HG03460 (cell line): Measurements from ENCODE around the gene TCERG1.

Experiments
- ATAC-seq: cut with Tn5 transposase; IDR thresholded peaks from one replicate; pipeline ENCODE4 v1.9.1; 2021; ENCODE audit not compliant: unreplicated experiment

The TCERG1 gene

GRCh38 chr5:146446861-146447733, at the start of gene TCERG1:
Gene TCERG1, plus strand, starts transcription at chr5:146447333. Its CDS starts 17 bp downstream, at chr5:146447350.
- peak; percentile 95 for ATAC-seq

GRCh38 chr5:146398826-146399225, 48.3 kb upstream of the TCERG1 start:
- no peak for ATAC-seq

DNA sequence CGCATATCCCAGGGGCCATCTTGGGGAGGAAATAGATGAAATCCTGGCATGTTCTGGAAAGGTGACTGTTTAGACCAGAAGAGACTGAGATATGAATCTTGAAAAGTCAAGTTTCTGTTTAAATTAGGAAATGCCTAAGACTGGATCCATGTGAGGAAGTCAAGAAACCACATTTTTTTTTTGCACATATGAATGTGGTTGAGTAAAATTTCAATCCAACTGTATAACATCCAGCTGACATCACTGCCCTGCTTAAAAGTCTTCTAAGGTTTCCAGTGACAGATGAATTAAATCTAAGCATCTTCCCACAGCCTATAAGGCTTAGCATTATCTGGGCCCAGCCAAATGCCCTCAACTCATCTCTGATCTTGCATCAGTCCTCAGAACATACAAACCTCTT, 47.7 kb upstream of the TCERG1 start:
- ATAC-seq, result no peak

- ATAC-seq, result no peak
Observed at GRCh38 chr5:146400201-146400600, 46.9 kb upstream of the TCERG1 start.

DNA sequence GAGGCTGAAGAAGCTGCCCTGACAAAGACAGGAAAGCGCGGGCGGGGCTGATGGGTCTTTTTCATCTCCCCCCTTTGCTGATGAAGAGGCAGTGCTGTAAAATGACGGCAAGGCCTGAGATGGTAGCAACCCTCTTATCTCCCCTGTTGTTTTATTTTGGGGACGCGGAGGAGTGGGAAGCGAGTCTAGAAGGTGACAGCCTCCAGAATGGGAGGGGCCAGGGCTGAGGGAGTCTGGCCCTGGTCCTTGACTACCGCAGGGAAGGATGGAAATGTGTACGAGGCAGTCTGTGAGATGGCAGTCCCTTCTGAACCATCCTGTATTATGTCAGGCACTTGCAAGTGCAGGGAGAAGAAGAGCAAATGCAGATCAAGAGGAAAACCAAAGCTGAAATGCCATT, 46.1 kb upstream of the TCERG1 start:
- ATAC-seq, result no peak

DNA sequence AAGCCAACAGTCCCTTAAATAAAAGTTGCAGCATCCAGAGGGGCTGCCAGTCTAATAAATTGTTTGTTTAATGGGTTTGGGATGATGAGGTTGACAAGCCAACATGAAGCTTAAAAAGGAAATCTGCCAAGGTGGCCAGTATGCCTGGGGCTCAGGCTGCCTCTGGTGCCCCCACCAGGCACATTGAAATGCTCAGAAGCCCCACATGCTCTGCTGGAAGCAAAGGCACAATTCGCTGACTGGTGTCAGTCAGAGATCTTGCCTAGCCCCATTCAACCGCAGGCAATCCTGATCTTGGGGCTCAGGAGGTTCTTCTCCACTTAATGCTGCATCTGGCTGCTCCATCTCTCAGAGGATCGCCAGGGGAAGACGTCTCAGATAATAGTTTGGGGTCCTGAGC, 44.2 kb upstream of the TCERG1 start:
- no peak for ATAC-seq

- ATAC-seq, result no peak
Observed at GRCh38 chr5:146409054-146409671, 38.0 kb upstream of the TCERG1 start.

- ATAC-seq, result no peak
Observed at GRCh38 chr5:146410272-146410671, 36.9 kb upstream of the TCERG1 start.

DNA sequence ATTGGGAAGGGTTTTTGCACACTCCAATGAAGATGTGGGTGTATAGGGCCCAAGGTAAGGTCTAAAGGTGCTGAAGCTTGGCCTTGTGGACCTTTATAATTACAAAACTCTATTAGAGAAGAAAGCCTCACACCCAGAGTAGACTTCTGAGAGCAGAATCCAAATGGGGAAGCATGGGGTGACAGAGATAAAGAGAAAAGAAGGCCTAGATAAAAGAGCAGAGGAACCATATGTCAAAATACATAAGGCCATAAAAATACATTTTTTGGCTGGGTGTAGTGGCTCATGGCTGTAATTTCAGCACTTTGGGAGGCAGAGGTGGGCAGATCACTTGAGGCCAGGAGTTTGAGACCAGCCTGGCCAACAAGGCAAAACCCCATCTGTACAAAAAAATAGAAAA, 27.4 kb upstream of the TCERG1 start:
- no peak for ATAC-seq

- no peak for ATAC-seq
Observed at GRCh38 chr5:146425023-146425422, 22.1 kb upstream of the TCERG1 start.

DNA sequence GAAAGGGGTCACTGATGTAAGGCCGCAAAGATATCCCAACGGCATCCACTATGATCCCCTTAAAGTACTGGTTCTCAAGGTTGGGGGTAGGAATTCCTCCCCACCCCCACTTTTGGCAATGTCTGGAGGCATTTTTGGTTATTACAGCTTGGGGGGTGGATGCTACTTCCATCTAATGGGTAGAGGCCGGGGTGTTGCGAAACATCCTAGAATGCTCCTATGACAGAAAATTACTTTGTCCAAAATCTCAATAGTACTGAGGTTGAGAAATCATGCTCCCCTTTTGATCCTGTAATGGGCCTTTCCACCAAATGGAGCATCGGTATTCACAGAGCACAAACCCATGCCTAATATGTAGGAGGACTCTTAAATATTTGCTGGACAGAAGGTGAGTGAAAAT, 20.8 kb upstream of the TCERG1 start:
- no peak for ATAC-seq

DNA sequence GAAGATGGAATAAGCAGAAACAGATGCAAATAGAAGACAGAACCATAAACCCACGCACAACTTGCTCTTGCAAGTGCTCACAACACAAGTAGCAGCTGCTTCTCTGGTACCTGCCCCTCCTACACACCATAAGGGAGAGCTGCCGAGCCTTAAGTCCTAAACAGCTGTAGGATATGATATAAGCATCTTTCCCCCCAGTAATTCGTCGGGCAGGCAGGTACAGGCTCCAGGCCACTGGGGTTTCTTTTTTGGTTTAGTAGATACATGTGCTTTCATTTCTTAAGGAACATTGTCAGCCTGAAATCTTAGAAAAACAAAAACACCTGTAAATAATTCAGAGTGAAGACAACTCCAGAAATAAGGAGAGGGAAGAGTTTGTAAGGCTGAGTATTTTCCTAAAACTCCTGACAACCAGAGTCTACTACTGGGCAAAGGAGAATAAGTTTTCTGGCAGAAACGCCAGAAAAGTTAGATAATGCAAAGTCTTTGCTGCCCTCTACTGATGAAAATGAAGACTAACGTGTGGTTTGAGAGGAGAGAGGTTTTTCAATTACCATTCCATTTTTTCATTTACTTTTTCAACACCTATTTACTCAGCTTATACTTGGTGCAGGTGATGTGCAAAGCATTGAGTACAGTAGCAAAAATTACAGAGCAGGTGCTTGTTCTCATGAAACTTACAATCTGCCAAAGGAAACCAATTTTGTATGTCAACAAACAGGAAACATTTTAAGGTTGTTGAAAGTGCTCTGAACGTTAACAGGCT, 20.1 kb upstream of the TCERG1 start:
- no peak for ATAC-seq

GRCh38 chr5:146427619-146427997, 19.5 kb upstream of the TCERG1 start:
- ATAC-seq, result no peak

DNA sequence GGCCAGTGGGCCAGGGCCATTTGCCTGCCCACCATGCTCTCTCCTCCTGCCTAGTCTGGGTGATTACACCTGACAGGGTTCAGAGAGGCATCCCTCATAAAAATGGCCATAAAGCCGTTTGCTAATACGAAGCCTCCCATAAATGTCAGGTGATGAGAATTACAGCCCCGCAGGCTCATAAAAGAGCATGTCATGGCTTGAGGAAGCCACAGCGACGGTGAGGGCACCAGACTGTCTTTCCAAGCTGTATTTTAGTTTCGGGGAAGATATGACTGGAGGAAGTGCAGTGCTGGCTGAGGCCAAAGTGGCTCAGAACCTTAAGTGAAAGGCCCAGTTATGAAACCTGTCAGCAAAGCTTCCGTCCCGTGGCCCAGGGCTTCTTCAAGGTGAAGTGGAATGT, 18.5 kb upstream of the TCERG1 start:
- no peak for ATAC-seq

DNA sequence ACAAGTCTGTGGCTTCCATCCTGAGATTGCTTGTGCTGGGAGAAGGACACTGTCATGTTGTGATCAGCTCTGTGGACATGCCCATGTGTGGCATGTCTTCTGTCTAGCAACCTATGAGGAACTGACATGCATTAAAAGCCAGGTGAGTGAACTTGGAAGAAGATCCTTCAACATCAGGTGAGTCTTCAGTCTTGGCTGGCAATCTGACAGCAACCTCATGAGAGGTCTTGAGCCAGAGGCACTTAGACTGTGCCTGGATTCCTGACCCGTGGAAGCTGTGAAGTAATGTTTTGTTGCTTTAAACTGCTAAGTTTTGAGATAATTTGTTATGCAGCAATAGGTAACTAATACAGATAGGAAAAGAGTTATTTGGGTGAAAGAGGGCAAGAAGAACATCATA, 6.8 kb upstream of the TCERG1 start:
- no peak for ATAC-seq

GRCh38 chr5:146440870-146441495, 6.2 kb upstream of the TCERG1 start:
- ATAC-seq, result no peak

- ATAC-seq, result no peak
Observed at GRCh38 chr5:146441896-146442295, 5.2 kb upstream of the TCERG1 start.

- ATAC-seq, result no peak
Observed at GRCh38 chr5:146447734-146448380, 724 bp downstream of the TCERG1 start.

GRCh38 chr5:146448783-146449519, 1.8 kb downstream of the TCERG1 start:
- no peak for ATAC-seq

DNA sequence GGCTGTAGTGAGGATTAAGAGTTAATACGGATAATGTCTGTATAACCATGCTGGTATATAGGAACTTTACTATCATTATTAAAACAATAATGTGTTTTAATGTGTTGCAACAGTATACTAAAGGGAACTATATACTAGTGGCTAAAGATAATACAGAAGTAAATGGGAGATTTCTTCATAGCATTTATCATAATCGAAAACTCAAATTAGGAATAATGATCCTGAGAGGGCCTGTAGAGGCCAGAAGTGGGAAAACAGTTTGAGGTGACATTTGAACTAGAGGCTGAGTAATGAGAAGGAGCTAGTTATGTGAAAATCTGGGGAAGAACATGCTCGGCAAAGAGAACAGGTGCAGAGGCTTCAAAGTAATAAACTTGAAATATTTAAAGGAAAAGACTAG, 2.9 kb downstream of the TCERG1 start:
- no peak for ATAC-seq
